Stimulated activated CD4-positive, alpha-beta T cell treated with anti-CD3 and anti-CD28 coated beads, Interleukin-1b, Interleukin-23, amount 100 ng/mL, for 24 hours (primary cell): Measurements from ENCODE around the gene ADORA1.
A peak's percentile ranks its signal among the peaks of the same experiment; 100 is the strongest.

Source experiments
- DNase-seq, 4 experiments: peaks; one replicate each; pipeline ENCODE4 v3.0.0-alpha.2; 2020; ENCODE audit warnings: low read depth in 4 of 4, low spot score in 1 of 4

ADORA1 gene

GRCh38 chr1:203207751-203208150 is 80.2 kb downstream of the ADORA1 start:
- no peak for DNase-seq

- DNase-seq = no peak
Observed at GRCh38 chr1:203208181-203208580, 80.7 kb downstream of the ADORA1 start.

- no peak for DNase-seq
Observed at GRCh38 chr1:203210350-203210749, 82.8 kb downstream of the ADORA1 start.

- DNase-seq = no peak
Observed at GRCh38 chr1:203210988-203211387, 83.5 kb downstream of the ADORA1 start.

GRCh38 chr1:203211812-203212211 is 84.3 kb downstream of the ADORA1 start:
- no peak for DNase-seq

DNA sequence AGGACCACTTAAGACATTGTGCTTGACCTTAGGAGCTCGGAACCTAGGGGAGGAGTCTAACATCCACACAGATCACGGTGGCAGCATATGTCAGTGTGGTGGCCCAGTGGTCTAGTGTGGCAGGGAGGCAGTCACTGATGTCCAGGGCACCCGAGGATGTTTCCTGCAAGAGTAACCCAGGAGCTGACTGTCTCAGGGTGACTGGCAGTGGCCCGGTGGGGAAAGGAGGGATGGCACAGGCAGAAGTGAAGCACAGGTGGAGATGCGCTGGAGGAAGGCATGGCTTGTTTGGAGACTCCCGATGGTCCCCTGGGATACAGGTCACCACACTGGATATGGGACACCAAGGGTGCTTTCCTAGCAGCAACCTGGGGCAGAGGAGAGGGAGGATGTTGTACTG is 85.6 kb downstream of the ADORA1 start:
- DNase-seq = no peak

- DNase-seq = no peak
Observed at GRCh38 chr1:203214871-203215270, 87.3 kb downstream of the ADORA1 start.

DNA sequence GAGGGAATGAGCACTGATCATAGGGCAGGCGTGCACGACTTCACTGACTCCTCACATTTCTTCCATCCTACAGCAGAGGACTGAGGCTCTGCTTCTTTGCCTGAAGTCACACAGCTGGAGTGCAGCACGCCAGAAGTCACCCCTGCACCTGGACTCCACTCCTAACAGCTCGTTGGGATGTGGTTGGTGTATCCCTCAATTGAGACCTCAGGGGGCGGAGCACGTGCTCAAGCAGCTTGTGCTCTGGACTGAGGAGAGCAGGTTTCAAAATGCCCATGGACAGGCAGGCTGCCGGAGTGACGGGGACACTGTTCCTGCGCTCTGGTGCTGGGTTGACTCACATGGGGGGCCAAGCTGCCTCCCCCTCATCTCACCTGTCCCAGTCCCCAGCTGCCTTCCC is 88.0 kb downstream of the ADORA1 start:
- no peak for DNase-seq

- DNase-seq = peak; percentile 22 to 40 (median 26)
Observed at GRCh38 chr1:203216274-203217138, 89.0 kb downstream of the ADORA1 start.
